ENCODE results near the gene AOPEP. TPM values are rescaled to one million over a fixed set of nuclear protein-coding genes. Genes with fewer than 3 reads are reported as not detected.
A peak's percentile ranks its signal among the peaks of the same experiment; 100 is the strongest.

The AOPEP gene
- total and polyA plus RNA-seq, 9 of the 15 experiments (the other 6 are each of a cell fraction or from before 2014, with no cell fraction given) = 4.5 to 19.3 (median 13.5) TPM

- no peaks in the 10 kb centered on the region for H3K27me3 ChIP-seq (ENCODE audit: control insufficient read depth in 2 of 2, insufficient read depth in 2 of 2, low read length in 2 of 2)
- no peaks in the 10 kb centered on the region for H3K9me1 ChIP-seq (ENCODE audit: control insufficient read depth, insufficient read depth, low read length)
- no peak for TF ChIP-seq NR2F6 (CRISPR knock-in tag; IDR thresholded peaks at IDR 0.05)
- TF ChIP-seq ZNF507 (tag; conservative IDR thresholded peaks at IDR 0.05) = no peak
- no peak for TF ChIP-seq PHTF2 (CRISPR knock-in tag; IDR thresholded peaks at IDR 0.05)
- TF ChIP-seq CEBPB (tag; IDR thresholded peaks at IDR 0.05) = peak; percentile 44; the same call in 1 of the 2 replicates
- TF ChIP-seq EP400 (IDR thresholded peaks at IDR 0.05) = no peak
- TF ChIP-seq, protein P1, sequence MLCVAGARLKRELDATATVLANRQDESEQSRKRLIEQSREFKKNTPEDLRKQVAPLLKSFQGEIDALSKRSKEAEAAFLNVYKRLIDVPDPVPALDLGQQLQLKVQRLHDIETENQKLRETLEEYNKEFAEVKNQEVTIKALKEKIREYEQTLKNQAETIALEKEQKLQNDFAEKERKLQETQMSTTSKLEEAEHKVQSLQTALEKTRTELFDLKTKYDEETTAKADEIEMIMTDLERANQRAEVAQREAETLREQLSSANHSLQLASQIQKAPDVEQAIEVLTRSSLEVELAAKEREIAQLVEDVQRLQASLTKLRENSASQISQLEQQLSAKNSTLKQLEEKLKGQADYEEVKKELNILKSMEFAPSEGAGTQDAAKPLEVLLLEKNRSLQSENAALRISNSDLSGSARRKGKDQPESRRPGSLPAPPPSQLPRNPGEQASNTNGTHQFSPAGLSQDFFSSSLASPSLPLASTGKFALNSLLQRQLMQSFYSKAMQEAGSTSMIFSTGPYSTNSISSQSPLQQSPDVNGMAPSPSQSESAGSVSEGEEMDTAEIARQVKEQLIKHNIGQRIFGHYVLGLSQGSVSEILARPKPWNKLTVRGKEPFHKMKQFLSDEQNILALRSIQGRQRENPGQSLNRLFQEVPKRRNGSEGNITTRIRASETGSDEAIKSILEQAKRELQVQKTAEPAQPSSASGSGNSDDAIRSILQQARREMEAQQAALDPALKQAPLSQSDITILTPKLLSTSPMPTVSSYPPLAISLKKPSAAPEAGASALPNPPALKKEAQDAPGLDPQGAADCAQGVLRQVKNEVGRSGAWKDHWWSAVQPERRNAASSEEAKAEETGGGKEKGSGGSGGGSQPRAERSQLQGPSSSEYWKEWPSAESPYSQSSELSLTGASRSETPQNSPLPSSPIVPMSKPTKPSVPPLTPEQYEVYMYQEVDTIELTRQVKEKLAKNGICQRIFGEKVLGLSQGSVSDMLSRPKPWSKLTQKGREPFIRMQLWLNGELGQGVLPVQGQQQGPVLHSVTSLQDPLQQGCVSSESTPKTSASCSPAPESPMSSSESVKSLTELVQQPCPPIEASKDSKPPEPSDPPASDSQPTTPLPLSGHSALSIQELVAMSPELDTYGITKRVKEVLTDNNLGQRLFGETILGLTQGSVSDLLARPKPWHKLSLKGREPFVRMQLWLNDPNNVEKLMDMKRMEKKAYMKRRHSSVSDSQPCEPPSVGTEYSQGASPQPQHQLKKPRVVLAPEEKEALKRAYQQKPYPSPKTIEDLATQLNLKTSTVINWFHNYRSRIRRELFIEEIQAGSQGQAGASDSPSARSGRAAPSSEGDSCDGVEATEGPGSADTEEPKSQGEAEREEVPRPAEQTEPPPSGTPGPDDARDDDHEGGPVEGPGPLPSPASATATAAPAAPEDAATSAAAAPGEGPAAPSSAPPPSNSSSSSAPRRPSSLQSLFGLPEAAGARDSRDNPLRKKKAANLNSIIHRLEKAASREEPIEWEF (CRISPR knock-in tag; IDR thresholded peaks at IDR 0.05) = no peak
- TF ChIP-seq NR3C1 (CRISPR knock-in tag; IDR thresholded peaks at IDR 0.05) = no peak
- no peak for TF ChIP-seq MBD2 (IDR thresholded peaks at IDR 0.05; ENCODE audit: borderline replicate concordance, low read depth)
- no peak overlapping the region for H3K9ac ChIP-seq (ENCODE audit: insufficient read depth in 1 of 2, low read depth in 2 of 2, low read length in 2 of 2)
- ChIA-PET POLR2A (no interaction called here), CTCF (ENCODE audit: low intra/inter-chr PET ratio) (no interaction called here)
- no peaks in the 10 kb centered on the region for H3K36me3 ChIP-seq (ENCODE audit: control insufficient read depth, insufficient read depth, low read length)
- H3K4me3 ChIP-seq = no peak overlapping the region
- H3K4me1 ChIP-seq (replicated peaks in 1 of 2; ENCODE audit: control insufficient read depth in 2 of 2, insufficient read depth in 2 of 2, low read length in 2 of 2) = peaks cover 0 to 9% of the 10 kb centered on the region in 2 experiments; a peak in 2 of 5 replicates
- H3K4me2 ChIP-seq (ENCODE audit: insufficient read depth, low read length) = no peak overlapping the region
- WGBS (ENCODE audit: insufficient coverage, low coverage, missing lambda C conversion rate) = 60% methylated on average over 1 of the region's 1 CpG
- H4K20me1 ChIP-seq (replicated peaks; ENCODE audit: control insufficient read depth, insufficient read depth, low read length) = no peaks in the 10 kb centered on the region
- no peaks in the 10 kb centered on the region for H3K79me2 ChIP-seq (ENCODE audit: control insufficient read depth, insufficient read depth, low read length)
- no peak overlapping the region for H3K27ac ChIP-seq (ENCODE audit: extremely low read depth, low read depth, low read length)
- H3K9me3 ChIP-seq (replicated peaks; ENCODE audit: control insufficient read depth, insufficient read depth, low read depth, low read length) = no peaks in the 10 kb centered on the region
- intact Hi-C loops (cut with micrococcal nuclease) = no loop called here
- no peak overlapping the region for H2AFZ ChIP-seq (ENCODE audit: low read depth, low read length)
- FAIRE-seq (no peak), ATAC-seq (no peak), DNase-seq (ENCODE audit: extremely low read depth in 1 of 4, low spot score in 3 of 4) (no peak)
- no TSS peak for BruUV-seq (replicated peaks)
- in situ Hi-C loops (cut with MboI) = no loop called here
These were observed 218.1 kb downstream of the AOPEP start for GRCh38 chr9:94944626-94945025.

All from K562 (cell line).